Stomach (tissue), 9 donors: ENCODE results near the gene KCTD5. TPM values are rescaled to one million over a fixed set of nuclear protein-coding genes. Genes with fewer than 3 reads are reported as not detected.

Source experiments
- DNase-seq, 2 donors: peaks; one replicate each; pipeline versions ENCODE4 v3.0.0 to v3.0.0-alpha.2; 2013 to 2019
- H3K27ac ChIP-seq, 5 donors: fragments of 200-600 bp in 4 of 5; sonication (generic) in 4 of 5; one replicate each; pipeline ENCODE4 v1.5.1; 2013 to 2019; ENCODE audit warnings: mild to moderate bottlenecking in 1 of 5, moderate library complexity in 1 of 5
- H3K27me3 ChIP-seq, 3 donors: fragments of 200-600 bp; sonication (generic); one replicate each; pipeline ENCODE4 v1.5.1; 2017 to 2019; ENCODE audit warnings: mixed run types in 1 of 3
- H3K36me3 ChIP-seq, 4 donors: fragments of 200-600 bp; sonication (generic); 1 replicate in 3 of 4; 2 replicates in 1 of 4; pipeline ENCODE4 v1.5.1; 2016 to 2019
- H3K4me1 ChIP-seq, 4 donors: fragments of 200-600 bp; sonication (generic); one replicate each; pipeline ENCODE4 v1.5.1; 2016 to 2019
- H3K4me3 ChIP-seq, 4 donors: fragments of 200-600 bp; sonication (generic) in 3 of 4; one replicate each; pipeline ENCODE4 v1.5.1; 2016 to 2019; ENCODE audit warnings: mild to moderate bottlenecking in 1 of 4
- H3K9me3 ChIP-seq, 4 donors: fragments of 200-600 bp; sonication (generic); one replicate each; pipeline ENCODE4 v1.5.1; 2016 to 2019
- CTCF ChIP-seq, 7 experiments: fragments of 450-650 bp in 4 of 7; fragments of 200-600 bp in 3 of 7; sonication (generic) in 3 of 7; IDR thresholded peaks; one replicate each; pipeline ENCODE4 v1.5.1; 2016 to 2019; ENCODE audit warnings: antibody characterized with exemption in 7 of 7, control low read depth in 2 of 7, mild to moderate bottlenecking in 1 of 7
- EP300 ChIP-seq: sonication (generic); formaldehyde crosslinking; IDR thresholded peaks from one replicate; pipeline ENCODE4 v1.6.1; 2017; ENCODE audit warnings: antibody characterized with exemption
- POLR2A ChIP-seq, 4 donors: fragments of 450-650 bp; IDR thresholded peaks; one replicate each; pipeline ENCODE4 v1.6.1; 2016; ENCODE audit warnings: antibody characterized with exemption in 4 of 4, control low read depth in 2 of 4, mild to moderate bottlenecking in 1 of 4, moderate library complexity in 1 of 4
- POLR2AphosphoS5 ChIP-seq, 3 donors: sonication (generic); formaldehyde crosslinking; IDR thresholded peaks; one replicate each; pipeline ENCODE4 v1.6.1; 2016; ENCODE audit warnings: antibody characterized with exemption in 3 of 3
- WGBS, 5 donors: extraction: QIAGEN DNeasy Blood & Tissue Kit in 3 of 5; methylation state at CpG; one replicate each; pipeline versions ENCODE4 v1.1.5 to v1.1.7; 2013 to 2018; 5-methylcytosine and 5-hydroxymethylcytosine counted together
- intact Hi-C: fragments of 100-400 bp; cut with DNase I; formaldehyde crosslinking; loops from one replicate; pipeline ENCODE4 v1.15.1; 2023; ENCODE audit warnings: low total_unique reads
- polyA plus RNA-seq, 3 donors: library from polyadenylated mRNA; stranded (reverse); fragments of 200-250 nt; gene quantifications; one replicate each; pipeline ENCODE4 v1.2.3, GENCODE V29; 2013
- total RNA-seq, 5 donors: library from RNA; depleted of rRNA; stranded (reverse); fragments of >200 nt; gene quantifications; one replicate each; pipeline versions ENCODE4 v1.1.0 to v1.2.3, GENCODE V29; 2014 to 2016
- donor health status: healthy with polysubstance abuse.
- donor health status: Bipolar disorder and iron deficiency.
- donor health status: healthy.

KCTD5 gene
- total and polyA plus RNA-seq, 8 donors = 0.89 to 45.6 (median 24.7) TPM

- no peak for DNase-seq
- peaks cover 46 to 72% (median 71%) of the 10 kb centered on the region in 4 donors for H3K36me3 ChIP-seq
These were observed 25.9 kb downstream of the KCTD5 start for GRCh38 chr16:2708290-2708639.

GRCh38 chr16:2708955-2709587, 26.7 kb downstream of the KCTD5 start:
- peaks cover 38 to 64% (median 63%) of the 10 kb centered on the region in 4 donors for H3K36me3 ChIP-seq
- H3K4me3 ChIP-seq = no peak overlapping the region
- 91 to 97% (median 96%) methylated on average over 22 of the region's 22 CpGs for WGBS, 5 donors
- intact Hi-C loops = no loop called here
- DNase-seq = no peak
- H3K9me3 ChIP-seq = no peaks in the 10 kb centered on the region
- no peaks in the 10 kb centered on the region for H3K4me1 ChIP-seq
- H3K27me3 ChIP-seq = no peaks in the 10 kb centered on the region
- no peak for TF ChIP-seq POLR2A (IDR thresholded peaks at IDR 0.05)
- TF ChIP-seq EP300 = no peak
- no peak for TF ChIP-seq POLR2AphosphoS5 (IDR thresholded peaks at IDR 0.05)
- TF ChIP-seq CTCF (IDR thresholded peaks at IDR 0.05) = no peak
- H3K27ac ChIP-seq = no peak overlapping the region

More at GRCh38 chr16:2708290-2708639, 25.9 kb downstream of the KCTD5 start:
- 91 to 98% (median 94%) methylated on average over 11 to 14 of the region's 14 CpGs for WGBS, 5 donors
- intact Hi-C loops = no loop called here
- H3K27ac ChIP-seq = no peak overlapping the region
- no peak for TF ChIP-seq CTCF (IDR thresholded peaks at IDR 0.05)
- no peak for TF ChIP-seq POLR2A (IDR thresholded peaks at IDR 0.05)
- TF ChIP-seq POLR2AphosphoS5 (IDR thresholded peaks at IDR 0.05) = no peak
- TF ChIP-seq EP300 = no peak
- no peaks in the 10 kb centered on the region for H3K27me3 ChIP-seq
- H3K9me3 ChIP-seq = no peaks in the 10 kb centered on the region
- no peak overlapping the region for H3K4me3 ChIP-seq
- H3K4me1 ChIP-seq = no peaks in the 10 kb centered on the region

- Histone ChIP-seq H3K36me3 (peaks cover 34 to 59% (median 58%) of the 10 kb centered on the region in 4 donors), H3K27me3 (no peaks in the 10 kb centered on the region), H3K9me3 (no peaks in the 10 kb centered on the region), H3K4me1 (no peaks in the 10 kb centered on the region), H3K4me3 (no peak overlapping the region), H3K27ac (no peak overlapping the region)
- DNase-seq = no peak
- TF ChIP-seq CTCF (IDR thresholded peaks at IDR 0.05) (no peak), POLR2A (IDR thresholded peaks at IDR 0.05) (no peak)
- WGBS, 5 donors = 85 to 95% (median 93%) methylated on average over 3 to 10 of the region's 10 CpGs
- intact Hi-C loops = no loop called here
These were observed 27.3 kb downstream of the KCTD5 start for GRCh38 chr16:2709588-2709984.

GRCh38 chr16:2710021-2710710, 27.8 kb downstream of the KCTD5 start:
- TF ChIP-seq CTCF (IDR thresholded peaks at IDR 0.05) (no peak), EP300 (no peak), POLR2AphosphoS5 (IDR thresholded peaks at IDR 0.05) (no peak), POLR2A (IDR thresholded peaks at IDR 0.05) (no peak)
- H3K4me1 ChIP-seq = peaks cover 0 to 2% (median under 1%) of the 10 kb centered on the region in 4 donors
- DNase-seq = no peak
- 79 to 84% (median 83%) methylated on average over 15 to 20 of the region's 20 CpGs for WGBS, 5 donors
- intact Hi-C loops = no loop called here
- no peaks in the 10 kb centered on the region for H3K9me3 ChIP-seq
- H3K27ac ChIP-seq = no peak overlapping the region
- peaks cover 0 to under 1% (median under 1%) of the 10 kb centered on the region in 3 donors for H3K27me3 ChIP-seq
- H3K36me3 ChIP-seq = peaks cover 30 to 53% (median 52%) of the 10 kb centered on the region in 4 donors
- H3K4me3 ChIP-seq = no peak overlapping the region
